SK-N-SH treated with all-trans-retinoic acid at 6 μM for 48 hours (cell line): ENCODE data around the gene RREB1.

ENCODE experiments used
- CSDC2 ChIP-seq: fragments of 250-450 bp; sonication (Bioruptor Pico); IDR thresholded peaks from 2 replicates; pipeline ENCODE4 v1.5.0; 2020; ENCODE audit warnings: mild to moderate bottlenecking, moderate library complexity
- ESRRG ChIP-seq: fragments of 250-450 bp; sonication (Bioruptor Pico); IDR thresholded peaks from 2 replicates; pipeline ENCODE4 v1.6.1; 2021; ENCODE audit warnings: mild to moderate bottlenecking
- GLIS3 ChIP-seq: fragments of 250-450 bp; sonication (Bioruptor Pico); IDR thresholded peaks from 2 replicates; pipeline ENCODE4 v1.5.0; 2020; ENCODE audit warnings: mild to moderate bottlenecking, moderate library complexity
- OSR1 ChIP-seq: fragments of 250-450 bp; sonication (Bioruptor Pico); IDR thresholded peaks from 2 replicates; pipeline ENCODE4 v1.8.0; 2022; ENCODE audit warnings: moderate library complexity, mild to moderate bottlenecking, inconsistent platforms
- RARB ChIP-seq: fragments of 250-450 bp; sonication (Bioruptor Pico); IDR thresholded peaks from 2 replicates; pipeline ENCODE4 v1.8.0; 2021; ENCODE audit warnings: mild to moderate bottlenecking, moderate library complexity
- SNAI2 ChIP-seq: fragments of 250-450 bp; sonication (Bioruptor Pico); IDR thresholded peaks from 2 replicates; pipeline ENCODE4 v1.5.0; 2020; ENCODE audit warnings: mild to moderate bottlenecking, moderate library complexity
- TOX ChIP-seq: fragments of 250-450 bp; sonication (Bioruptor Pico); IDR thresholded peaks from 2 replicates; pipeline ENCODE4 v1.8.0; 2021; ENCODE audit warnings: mild to moderate bottlenecking, moderate library complexity, borderline replicate concordance
- ZC3H10 ChIP-seq: fragments of 250-450 bp; sonication (Bioruptor Pico); IDR thresholded peaks from 2 replicates; pipeline ENCODE4 v1.5.1; 2021; ENCODE audit warnings: mild to moderate bottlenecking, moderate library complexity
- ZFP30 ChIP-seq: fragments of 450-650 bp; formaldehyde crosslinking; IDR thresholded peaks from 2 replicates; pipeline ENCODE4 v1.5.0; 2022; ENCODE audit warnings: mild to moderate bottlenecking, moderate library complexity
- ZNF70 ChIP-seq: fragments of 450-650 bp; formaldehyde crosslinking; IDR thresholded peaks from 2 replicates; pipeline ENCODE4 v1.5.0; 2020; ENCODE audit warnings: mild to moderate bottlenecking, moderate library complexity
- TF ChIP-seq, protein P1 (sequence below): fragments of 250-450 bp; sonication (Bioruptor Pico); IDR thresholded peaks from 2 replicates; pipeline ENCODE4 v1.8.0; 2021; ENCODE audit warnings: low read depth, mild to moderate bottlenecking, moderate library complexity, borderline replicate concordance
- TF ChIP-seq, protein P2 (sequence below): fragments of 250-450 bp; sonication (Bioruptor Pico); IDR thresholded peaks from 2 replicates; pipeline ENCODE4 v1.5.1; 2020; ENCODE audit warnings: low read depth, mild to moderate bottlenecking, moderate library complexity

DNA sequence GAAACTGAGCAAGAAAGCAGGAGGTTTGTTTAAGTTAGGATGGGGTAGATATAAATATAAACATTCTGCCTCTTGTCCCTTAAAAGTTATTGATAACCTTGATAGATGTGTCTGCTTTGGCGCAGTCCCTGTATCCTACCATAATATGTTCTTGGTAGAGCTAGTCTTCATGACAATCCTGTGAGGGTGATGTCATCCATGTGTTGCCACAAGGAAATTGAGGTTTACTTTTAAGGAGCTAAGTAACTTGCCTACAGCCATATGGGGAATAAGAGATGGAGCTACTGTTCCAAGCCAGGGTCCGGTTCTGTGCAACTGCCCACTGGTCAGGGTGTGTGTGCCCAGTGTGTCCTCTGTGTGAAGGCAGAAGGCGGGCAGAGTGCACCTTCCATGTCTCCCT, 126.8 kb downstream of the RREB1 start:
- TF ChIP-seq ZNF70 (no peak), OSR1 (no peak), RARB (no peak), ESRRG (no peak), TOX (CRISPR knock-in tag) (no peak), ZFP30 (CRISPR knock-in tag) (no peak), CSDC2 (CRISPR knock-in tag) (no peak), SNAI2 (CRISPR knock-in tag) (no peak), ZC3H10 (no peak), GLIS3 (CRISPR knock-in tag) (no peak)
- TF ChIP-seq, protein P1, sequence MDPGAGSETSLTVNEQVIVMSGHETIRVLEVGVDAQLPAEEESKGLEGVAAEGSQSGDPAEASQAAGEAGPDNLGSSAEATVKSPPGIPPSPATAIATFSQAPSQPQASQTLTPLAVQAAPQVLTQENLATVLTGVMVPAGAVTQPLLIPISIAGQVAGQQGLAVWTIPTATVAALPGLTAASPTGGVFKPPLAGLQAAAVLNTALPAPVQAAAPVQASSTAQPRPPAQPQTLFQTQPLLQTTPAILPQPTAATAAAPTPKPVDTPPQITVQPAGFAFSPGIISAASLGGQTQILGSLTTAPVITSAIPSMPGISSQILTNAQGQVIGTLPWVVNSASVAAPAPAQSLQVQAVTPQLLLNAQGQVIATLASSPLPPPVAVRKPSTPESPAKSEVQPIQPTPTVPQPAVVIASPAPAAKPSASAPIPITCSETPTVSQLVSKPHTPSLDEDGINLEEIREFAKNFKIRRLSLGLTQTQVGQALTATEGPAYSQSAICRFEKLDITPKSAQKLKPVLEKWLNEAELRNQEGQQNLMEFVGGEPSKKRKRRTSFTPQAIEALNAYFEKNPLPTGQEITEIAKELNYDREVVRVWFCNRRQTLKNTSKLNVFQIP (CRISPR knock-in tag): no peak
- TF ChIP-seq, protein P2, sequence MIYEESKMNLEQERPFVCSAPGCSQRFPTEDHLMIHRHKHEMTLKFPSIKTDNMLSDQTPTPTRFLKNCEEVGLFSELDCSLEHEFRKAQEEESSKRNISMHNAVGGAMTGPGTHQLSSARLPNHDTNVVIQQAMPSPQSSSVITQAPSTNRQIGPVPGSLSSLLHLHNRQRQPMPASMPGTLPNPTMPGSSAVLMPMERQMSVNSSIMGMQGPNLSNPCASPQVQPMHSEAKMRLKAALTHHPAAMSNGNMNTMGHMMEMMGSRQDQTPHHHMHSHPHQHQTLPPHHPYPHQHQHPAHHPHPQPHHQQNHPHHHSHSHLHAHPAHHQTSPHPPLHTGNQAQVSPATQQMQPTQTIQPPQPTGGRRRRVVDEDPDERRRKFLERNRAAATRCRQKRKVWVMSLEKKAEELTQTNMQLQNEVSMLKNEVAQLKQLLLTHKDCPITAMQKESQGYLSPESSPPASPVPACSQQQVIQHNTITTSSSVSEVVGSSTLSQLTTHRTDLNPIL (CRISPR knock-in tag): no peak
